HEK293 (cell line): ENCODE results near the gene KIF13A.

Experiments
- ZNF202 ChIP-seq: fragments of 450-650 bp; formaldehyde crosslinking; IDR thresholded peaks from 2 replicates; pipeline ENCODE4 v1.5.1; 2016; ENCODE audit warnings: missing biosample characterization, missing genetic modification characterization, borderline replicate concordance
- ZNF302 ChIP-seq: fragments of 450-650 bp; formaldehyde crosslinking; IDR thresholded peaks from 2 replicates; pipeline ENCODE4 v1.5.1; 2016; ENCODE audit warnings: missing biosample characterization, missing genetic modification characterization, low read depth
- TF ChIP-seq, protein P1 (sequence below): fragments of 450-650 bp; formaldehyde crosslinking; IDR thresholded peaks from 2 replicates; pipeline ENCODE4 v1.5.1; 2016; ENCODE audit warnings: missing biosample characterization, missing genetic modification characterization

DNA sequence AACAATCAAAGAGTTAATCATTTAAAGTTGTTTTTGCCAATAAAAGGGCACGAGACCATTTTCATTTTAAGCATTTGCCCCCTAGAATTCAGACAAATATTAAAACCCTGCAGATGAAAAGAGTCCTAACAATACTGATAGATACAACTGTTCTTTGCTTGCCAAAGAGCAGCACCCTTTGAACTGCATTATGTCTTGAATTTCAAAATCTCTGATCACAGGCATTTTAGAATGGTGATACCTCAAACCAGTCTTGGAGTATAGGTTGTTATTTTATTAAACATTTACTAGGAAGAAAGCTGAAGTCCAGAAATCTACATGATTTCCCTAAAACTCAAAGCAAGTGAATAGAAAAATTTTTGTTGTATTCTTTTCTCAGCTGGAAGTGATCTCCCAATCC, 108.7 kb downstream of the KIF13A start:
- TF ChIP-seq ZNF302 (no peak), ZNF202 (tag by site-specific recombination) (no peak)
- TF ChIP-seq, protein P1, sequence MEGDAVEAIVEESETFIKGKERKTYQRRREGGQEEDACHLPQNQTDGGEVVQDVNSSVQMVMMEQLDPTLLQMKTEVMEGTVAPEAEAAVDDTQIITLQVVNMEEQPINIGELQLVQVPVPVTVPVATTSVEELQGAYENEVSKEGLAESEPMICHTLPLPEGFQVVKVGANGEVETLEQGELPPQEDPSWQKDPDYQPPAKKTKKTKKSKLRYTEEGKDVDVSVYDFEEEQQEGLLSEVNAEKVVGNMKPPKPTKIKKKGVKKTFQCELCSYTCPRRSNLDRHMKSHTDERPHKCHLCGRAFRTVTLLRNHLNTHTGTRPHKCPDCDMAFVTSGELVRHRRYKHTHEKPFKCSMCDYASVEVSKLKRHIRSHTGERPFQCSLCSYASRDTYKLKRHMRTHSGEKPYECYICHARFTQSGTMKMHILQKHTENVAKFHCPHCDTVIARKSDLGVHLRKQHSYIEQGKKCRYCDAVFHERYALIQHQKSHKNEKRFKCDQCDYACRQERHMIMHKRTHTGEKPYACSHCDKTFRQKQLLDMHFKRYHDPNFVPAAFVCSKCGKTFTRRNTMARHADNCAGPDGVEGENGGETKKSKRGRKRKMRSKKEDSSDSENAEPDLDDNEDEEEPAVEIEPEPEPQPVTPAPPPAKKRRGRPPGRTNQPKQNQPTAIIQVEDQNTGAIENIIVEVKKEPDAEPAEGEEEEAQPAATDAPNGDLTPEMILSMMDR (tag by site-specific recombination) = no peak
